Placental pericyte (primary cell): ENCODE measurements around the gene KCNJ8. TPM values are rescaled to one million over a fixed set of nuclear protein-coding genes. Genes with fewer than 3 reads are reported as not detected.

ENCODE experiments used
- total RNA-seq: library from RNA; depleted of rRNA; stranded (reverse); fragments of >200 nt; gene quantifications from 2 replicates; pipeline ENCODE4 v1.2.3, GENCODE V29; 2012

Gene KCNJ8
- 0.57 TPM in 1 of 2 replicates, not detected in the other for total RNA-seq

GRCh38 chr12:21774358-21775132, at the start of gene KCNJ8:
TSS of gene KCNJ8 (minus strand) at chr12:21774706. CDS start at chr12:21773616, 1,090 bp downstream.

Other genes starting within 250 kb of the KCNJ8 start
- gene SPX, start 248.4 kb downstream of the KCNJ8 start, total RNA-seq, result 0.29 and 0.44 TPM in 2 replicates
- not detected in 2 replicates for gene GYS2, start 169.9 kb downstream of the KCNJ8 start, total RNA-seq
- gene LDHB, start 116.9 kb downstream of the KCNJ8 start, total RNA-seq, result 375 and 574 TPM in 2 replicates
- 0.22 and 0.72 TPM in 2 replicates for gene ABCC9, start 166.7 kb upstream of the KCNJ8 start, total RNA-seq